Measurements from ENCODE around the gene TMEM62.

TMEM62 gene

DNA sequence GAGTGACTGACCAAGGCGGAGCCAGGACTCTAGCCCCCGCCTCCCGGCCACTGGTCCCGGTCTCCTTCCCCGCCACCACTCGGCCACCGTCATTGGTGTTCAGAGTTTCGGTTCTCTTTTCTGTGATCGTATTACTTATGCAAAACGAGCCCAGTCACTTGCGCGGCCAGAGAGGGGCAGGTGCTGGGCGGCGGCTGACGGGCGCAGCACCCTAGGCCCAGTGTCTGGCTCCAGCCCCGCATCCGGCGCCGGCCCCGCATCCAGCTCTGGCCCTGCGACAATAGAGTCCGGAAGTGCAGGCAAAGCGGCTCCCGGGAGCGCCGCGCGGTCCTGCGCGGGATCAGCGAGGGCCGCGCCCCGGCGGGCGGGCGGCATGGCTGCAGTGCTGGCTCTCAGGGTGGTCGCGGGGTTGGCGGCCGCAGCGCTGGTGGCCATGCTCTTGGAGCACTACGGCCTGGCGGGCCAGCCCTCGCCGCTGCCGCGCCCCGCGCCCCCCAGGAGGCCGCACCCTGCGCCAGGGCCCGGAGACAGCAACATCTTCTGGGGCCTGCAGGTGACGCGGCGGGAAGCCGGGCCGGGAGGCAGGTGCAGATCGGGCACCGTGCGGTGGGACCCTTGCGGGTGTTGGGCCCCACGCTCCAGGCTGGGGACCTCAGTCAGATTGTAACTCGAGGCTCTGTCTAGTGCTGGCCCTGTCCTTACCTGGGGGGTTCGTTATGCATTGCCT lies at the start of gene TMEM62:
TSS of gene TMEM62 (plus strand) at position 157 of the 727 bp plus-strand sequence. CDS start at position 374, 217 bp downstream.
- DNase-seq (ENCODE audit: low read depth) = peak; percentile 25

DNA sequence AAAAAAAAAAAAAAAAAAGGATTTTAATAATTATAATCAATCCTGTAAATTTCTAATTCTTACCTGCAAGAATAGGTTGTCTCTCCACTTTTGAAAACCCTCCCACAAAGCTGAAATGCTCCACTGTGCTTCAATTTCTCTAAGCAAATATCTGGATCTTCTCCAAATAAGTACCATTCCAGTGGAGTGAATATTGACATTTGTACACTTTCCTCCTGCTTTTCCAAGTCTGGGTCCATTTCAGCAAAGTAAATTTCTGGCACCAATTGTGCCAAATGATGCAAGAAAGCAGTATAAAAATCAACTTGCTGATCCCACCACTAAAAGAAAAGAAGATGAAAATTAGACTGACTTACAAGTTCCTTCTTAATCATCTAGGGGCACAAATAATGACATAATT lies 47.5 kb upstream of the TMEM62 start:
- no peak for DNase-seq (ENCODE audit: low read depth)

GRCh38 chr15:43086551-43086950 lies 46.8 kb upstream of the TMEM62 start:
- no peak for DNase-seq (ENCODE audit: low read depth)

GRCh38 chr15:43091859-43092258 lies 41.5 kb upstream of the TMEM62 start:
- DNase-seq (ENCODE audit: low read depth) = no peak

DNA sequence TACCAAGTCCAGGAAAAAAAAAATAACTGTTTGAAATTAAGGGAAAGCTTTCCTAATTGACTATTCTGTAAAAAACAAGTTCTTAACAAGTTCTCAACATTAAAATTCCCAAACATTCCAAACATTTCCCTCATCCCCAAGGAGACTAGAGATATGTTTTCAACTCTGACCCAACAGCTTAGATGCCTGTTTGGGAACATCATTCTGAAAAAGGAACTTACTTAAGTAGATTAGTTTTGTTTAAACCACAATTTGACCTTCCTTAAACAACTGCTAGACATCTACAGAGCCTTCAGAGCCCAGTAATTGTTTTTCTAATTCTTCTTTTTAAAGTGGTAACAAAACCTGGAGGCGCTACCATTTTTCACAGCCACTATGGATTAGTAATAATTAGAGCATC lies 40.4 kb upstream of the TMEM62 start:
- no peak for DNase-seq (ENCODE audit: low read depth)

- no peak for DNase-seq (ENCODE audit: low read depth)
These were observed 38.9 kb upstream of the TMEM62 start for GRCh38 chr15:43094416-43095030.

DNA sequence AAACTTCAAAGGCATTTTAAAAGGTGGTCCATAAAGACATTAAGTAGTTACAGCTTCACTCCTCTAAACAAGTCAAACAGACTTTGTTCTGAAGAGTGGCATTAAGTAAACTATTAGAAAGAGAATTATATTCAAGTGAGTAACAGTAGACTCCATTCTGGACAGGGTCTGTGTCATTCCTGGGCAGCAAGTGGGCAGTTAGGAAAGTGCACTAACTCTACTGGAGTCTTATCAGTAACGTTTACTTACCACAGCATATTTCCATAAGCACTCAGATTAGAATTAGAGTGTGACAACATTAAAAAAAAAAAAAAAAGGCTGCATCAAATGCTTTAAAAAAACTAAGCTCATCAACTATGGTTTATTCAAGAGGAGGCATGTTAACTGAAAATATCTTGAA lies 38.1 kb upstream of the TMEM62 start:
- DNase-seq (ENCODE audit: low read depth) = no peak

DNA sequence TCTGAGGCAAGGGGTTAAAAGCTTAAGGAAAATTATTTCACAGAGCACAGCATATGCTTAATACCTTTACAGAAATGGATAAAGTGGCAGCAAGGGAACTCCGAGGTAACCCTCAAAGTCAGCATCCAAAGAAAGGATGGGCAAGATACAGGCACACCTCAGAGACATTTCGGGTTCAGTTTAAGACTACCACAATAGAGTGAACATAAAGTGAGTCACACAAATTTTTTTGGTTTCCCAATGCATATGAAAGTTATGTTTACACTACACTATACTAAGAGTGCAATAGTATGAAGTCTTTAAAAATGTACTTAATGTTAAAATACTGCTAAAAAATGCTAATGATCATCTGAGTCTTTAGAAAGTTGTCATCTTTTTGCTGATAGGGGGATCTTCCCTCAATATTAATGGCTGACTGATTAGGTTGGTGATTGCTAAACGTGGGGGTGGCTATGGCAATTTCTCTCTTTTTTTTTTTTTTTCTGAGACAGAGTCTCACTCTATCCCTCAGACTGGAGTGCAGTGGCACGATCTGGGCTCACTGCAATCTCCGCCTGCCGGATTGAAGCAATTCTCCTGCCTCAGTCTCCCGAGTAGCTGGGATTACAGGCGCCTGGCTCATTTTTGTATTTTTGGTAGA lies 37.6 kb upstream of the TMEM62 start:
- DNase-seq (ENCODE audit: low read depth) = no peak

DNA sequence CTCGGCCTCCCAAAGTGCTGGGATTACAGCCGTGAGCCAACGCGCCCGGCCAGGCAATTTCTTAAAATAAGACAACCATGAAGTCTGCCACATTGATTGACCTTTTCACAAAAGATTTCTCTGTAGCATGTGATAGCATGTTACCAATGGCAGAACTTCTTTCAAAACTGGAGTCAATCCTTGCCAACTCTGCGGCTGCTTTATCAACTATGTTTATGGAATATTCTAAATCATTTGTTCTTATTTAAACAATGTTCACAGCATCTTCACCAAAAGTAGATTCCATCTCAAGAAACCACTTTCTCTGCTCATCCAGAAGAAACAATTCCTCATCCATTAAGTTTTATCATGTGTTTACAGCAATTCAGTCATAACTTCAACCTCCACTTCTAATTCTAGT lies 37.0 kb upstream of the TMEM62 start:
- DNase-seq (ENCODE audit: low read depth) = no peak

GRCh38 chr15:43099105-43099845 lies 34.1 kb upstream of the TMEM62 start:
- DNase-seq (ENCODE audit: low read depth) = no peak

- DNase-seq (ENCODE audit: low read depth) = no peak
These were observed 32.4 kb upstream of the TMEM62 start for GRCh38 chr15:43100971-43101370.

- DNase-seq (ENCODE audit: low read depth) = no peak
These were observed 31.2 kb upstream of the TMEM62 start for GRCh38 chr15:43102187-43102586.

DNA sequence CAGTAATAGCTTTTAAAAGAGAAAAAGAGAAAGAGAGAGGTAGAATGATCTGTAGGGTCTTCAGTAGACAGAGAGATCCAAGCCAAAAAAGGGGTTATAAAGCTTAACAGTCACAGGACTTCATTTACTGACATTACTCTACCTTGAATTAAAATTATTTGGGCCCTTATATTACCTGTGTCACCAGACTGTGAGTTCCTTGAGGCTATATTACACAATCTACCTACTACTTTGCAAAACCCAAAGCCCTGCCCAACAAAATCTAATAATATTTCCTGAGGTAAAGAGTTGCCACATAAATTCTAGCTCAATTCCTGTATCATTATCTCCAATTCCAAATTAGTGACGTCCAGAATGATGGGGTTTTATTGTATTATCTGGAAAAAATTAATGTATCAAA lies 29.5 kb upstream of the TMEM62 start:
- no peak for DNase-seq (ENCODE audit: low read depth)

DNA sequence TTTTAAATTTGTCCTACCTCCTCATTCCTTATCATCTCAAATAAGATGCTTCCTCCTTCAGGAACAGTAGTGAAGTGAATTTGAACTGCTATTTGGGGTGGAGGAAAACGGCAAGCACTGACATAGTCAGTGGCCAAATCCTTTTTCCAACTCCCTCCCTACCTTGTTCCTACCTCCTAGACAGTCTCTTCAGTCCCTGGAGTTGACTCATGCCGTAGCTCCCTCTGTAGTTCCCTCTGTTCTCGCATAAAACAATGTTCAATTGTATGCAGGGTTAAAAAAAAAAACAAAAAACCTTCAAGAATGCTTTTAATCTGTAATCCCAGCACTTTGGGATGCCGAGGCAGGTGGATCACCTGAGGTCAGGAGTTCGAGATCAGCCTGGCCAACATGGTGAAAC lies 29.0 kb upstream of the TMEM62 start:
- no peak for DNase-seq (ENCODE audit: low read depth)

- peak; percentile 1 for DNase-seq (ENCODE audit: low read depth)
These were observed 28.2 kb upstream of the TMEM62 start for GRCh38 chr15:43105077-43105736.

DNA sequence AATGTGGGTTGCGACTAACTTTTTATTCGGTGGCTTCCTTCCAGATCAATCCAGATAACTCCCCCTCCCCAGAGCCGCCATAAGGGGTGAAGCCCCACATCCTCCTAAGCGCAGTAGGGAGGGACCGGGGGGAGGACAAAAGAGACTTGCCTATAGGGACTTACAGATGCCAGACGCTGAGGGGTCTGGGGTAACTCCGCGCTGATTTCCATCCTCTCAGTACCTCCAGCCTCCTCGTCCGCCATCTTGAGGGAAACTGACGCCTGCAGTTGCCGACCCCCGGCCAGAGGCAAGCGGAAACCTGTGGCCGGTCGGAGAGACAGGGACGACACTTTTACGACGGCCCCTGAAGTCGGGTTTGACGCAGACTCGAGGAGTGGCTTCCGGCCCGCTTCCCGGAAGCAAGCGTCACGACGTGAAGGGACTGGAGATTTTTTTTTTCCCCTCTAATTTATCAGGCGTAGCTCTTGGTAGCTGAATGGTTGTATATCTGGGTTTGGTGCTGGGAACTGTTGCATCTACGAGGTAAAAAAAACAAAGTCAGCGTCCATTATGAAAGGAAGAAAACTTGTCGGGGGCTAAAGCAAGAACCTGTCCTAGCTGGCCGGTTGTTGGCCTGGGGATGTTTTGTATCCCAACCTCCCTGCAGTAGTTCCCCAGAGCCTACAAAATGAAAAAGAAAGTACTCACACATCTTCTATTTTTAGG lies 27.5 kb upstream of the TMEM62 start, which contains the start of gene UBR1:
TSS of gene UBR1 (minus strand) at position 261 of the 708 bp plus-strand sequence. CDS start at position 245, 16 bp downstream.
- DNase-seq (ENCODE audit: low read depth) = peak; percentile 76

- no peak for DNase-seq (ENCODE audit: low read depth)
These were observed 26.9 kb upstream of the TMEM62 start for GRCh38 chr15:43106486-43106829.

DNA sequence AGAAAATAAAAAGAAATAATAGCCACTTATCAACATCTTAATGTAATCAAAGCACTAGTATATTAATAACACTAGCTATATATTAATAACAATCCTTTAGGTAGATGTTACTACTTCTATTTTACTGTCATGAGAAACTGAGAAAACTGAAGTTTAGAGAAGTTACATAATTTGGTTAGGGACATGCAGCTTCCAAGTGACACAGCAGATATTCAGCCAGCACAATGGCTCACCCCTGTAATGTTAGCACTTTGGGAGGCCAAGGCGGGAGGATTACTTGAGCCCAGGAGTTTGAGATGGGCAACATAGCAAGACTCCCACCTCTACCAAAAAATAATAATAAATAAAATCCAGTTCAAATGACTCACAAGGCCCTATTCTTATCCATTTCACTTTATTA lies 25.6 kb upstream of the TMEM62 start:
- no peak for DNase-seq (ENCODE audit: low read depth)

DNA sequence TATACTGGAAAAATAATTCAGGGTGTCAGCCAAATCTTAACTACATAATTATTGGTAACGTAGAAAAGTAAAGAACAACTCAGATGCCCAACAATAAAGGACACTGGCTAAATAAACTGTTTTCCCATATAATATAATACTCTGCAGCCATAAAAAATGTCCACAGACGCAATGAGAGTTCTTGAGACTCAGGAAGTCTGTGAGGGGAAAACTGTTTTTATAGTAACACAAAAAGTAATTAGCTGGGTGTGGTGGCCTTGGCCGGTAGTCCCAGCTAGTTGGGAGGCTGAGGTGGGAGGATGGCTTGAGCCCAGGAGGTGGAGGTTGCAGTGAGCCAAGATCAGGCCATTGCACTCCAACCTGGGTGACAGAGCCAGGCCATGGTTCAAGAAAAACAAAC lies 22.0 kb upstream of the TMEM62 start:
- no peak for DNase-seq (ENCODE audit: low read depth)

GRCh38 chr15:43118286-43118685 lies 15.1 kb upstream of the TMEM62 start:
- no peak for DNase-seq (ENCODE audit: low read depth)

DNA sequence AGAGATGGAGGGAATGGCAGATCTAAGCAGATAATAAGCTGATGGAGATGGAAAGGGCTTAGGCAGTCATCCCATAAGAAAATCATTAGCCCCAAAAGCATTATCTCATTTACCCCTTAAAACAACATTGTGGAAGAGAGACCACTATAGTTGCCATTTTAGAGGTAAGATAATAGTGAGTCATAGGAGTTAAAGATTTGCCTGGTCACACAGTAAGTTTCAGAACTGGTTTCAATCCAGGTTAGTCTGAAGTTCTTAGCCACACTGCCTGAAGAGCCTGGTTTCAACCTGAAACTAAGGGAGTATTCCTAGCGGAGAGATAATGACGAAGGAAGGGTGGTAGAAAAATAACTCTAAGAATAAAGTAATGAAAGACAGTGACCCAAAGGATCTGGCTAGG lies 14.6 kb upstream of the TMEM62 start:
- no peak for DNase-seq (ENCODE audit: low read depth)

GRCh38 chr15:43121863-43122262 lies 11.5 kb upstream of the TMEM62 start:
- DNase-seq (ENCODE audit: low read depth) = no peak

Data from activated gamma-delta T cell treated with anti-CD3 and anti-CD28 coated beads, Interleukin-2, amount 50 U/mL, for 16 hours (primary cell).